Measurements from ENCODE around the gene DIPK1B. TPM values are rescaled to one million over a fixed set of nuclear protein-coding genes. Genes with fewer than 3 reads are reported as not detected.

The DIPK1B gene
- polyA plus RNA-seq, 1 donor from 2014 or later = 65.1 TPM

GRCh38 chr9:136695955-136696354 is 16.4 kb upstream of the DIPK1B start (continued):
- no peak for TF ChIP-seq EZH2 (IDR thresholded peaks at IDR 0.05; ENCODE audit: borderline replicate concordance, insufficient read depth, low read length, poor library complexity, severe bottlenecking)
- no peak for TF ChIP-seq SMC3 (conservative IDR thresholded peaks at IDR 0.05; ENCODE audit: poor library complexity)

GRCh38 chr9:136696502-136696901 is 15.9 kb upstream of the DIPK1B start:
- H3K27me3 ChIP-seq (ENCODE audit: insufficient read depth, low read depth, low read length) = no peaks in the 10 kb centered on the region
- H3K36me3 ChIP-seq (ENCODE audit: insufficient read depth, low read length) = no peaks in the 10 kb centered on the region
- no peaks in the 10 kb centered on the region for H3F3A ChIP-seq (ENCODE audit: insufficient read depth, low read length, poor library complexity, severe bottlenecking)
- no peaks in the 10 kb centered on the region for H3K79me2 ChIP-seq (replicated peaks; ENCODE audit: insufficient read depth, low read length)
- no peak overlapping the region for H3K4me3 ChIP-seq (ENCODE audit: low read length)
- no peak for TF ChIP-seq RAD21 (conservative IDR thresholded peaks at IDR 0.05)
- no peak for TF ChIP-seq EZH2 (IDR thresholded peaks at IDR 0.05; ENCODE audit: borderline replicate concordance, insufficient read depth, low read length, poor library complexity, severe bottlenecking)
- no peak for TF ChIP-seq MXI1 (conservative IDR thresholded peaks at IDR 0.05; ENCODE audit: poor library complexity, severe bottlenecking)
- TF ChIP-seq SMC3 (conservative IDR thresholded peaks at IDR 0.05; ENCODE audit: poor library complexity) = no peak
- no peak for TF ChIP-seq CTCF (IDR thresholded peaks at IDR 0.05; ENCODE audit: poor library complexity, severe bottlenecking)
- TF ChIP-seq REST (IDR thresholded peaks at IDR 0.05; ENCODE audit: borderline replicate concordance) = no peak
- no peak for TF ChIP-seq TAF1 (IDR thresholded peaks at IDR 0.05; ENCODE audit: low read depth)
- TF ChIP-seq EP300 (conservative IDR thresholded peaks at IDR 0.05; ENCODE audit: poor library complexity, severe bottlenecking) = no peak
- no peak for TF ChIP-seq POLR2AphosphoS5 (IDR thresholded peaks at IDR 0.05)
- H3K27ac ChIP-seq (ENCODE audit: low read length) = no peak overlapping the region
- no peak overlapping the region for H3K9ac ChIP-seq (ENCODE audit: low read length)
- H3K9me2 ChIP-seq (ENCODE audit: insufficient read depth, low read length) = no peaks in the 10 kb centered on the region
- H3K4me2 ChIP-seq (ENCODE audit: low read length) = no peak overlapping the region
- no peaks in the 10 kb centered on the region for H3K9me3 ChIP-seq (ENCODE audit: low read length)
- H4K20me1 ChIP-seq (ENCODE audit: insufficient read depth) = no peaks in the 10 kb centered on the region
- H2AFZ ChIP-seq (ENCODE audit: low read depth, low read length) = no peak overlapping the region

- no peaks in the 10 kb centered on the region for H4K20me1 ChIP-seq (ENCODE audit: insufficient read depth)
- H3K9me3 ChIP-seq (ENCODE audit: low read length) = no peaks in the 10 kb centered on the region
- H2AFZ ChIP-seq (ENCODE audit: low read depth, low read length) = no peak overlapping the region
- no peaks in the 10 kb centered on the region for H3F3A ChIP-seq (ENCODE audit: insufficient read depth, low read length, poor library complexity, severe bottlenecking)
- no peaks in the 10 kb centered on the region for H3K9me2 ChIP-seq (ENCODE audit: insufficient read depth, low read length)
- no peak overlapping the region for H3K9ac ChIP-seq (ENCODE audit: low read length)
- no peaks in the 10 kb centered on the region for H3K27me3 ChIP-seq (ENCODE audit: insufficient read depth, low read depth, low read length)
- H3K4me3 ChIP-seq (ENCODE audit: low read length) = no peak overlapping the region
- TF ChIP-seq REST (IDR thresholded peaks at IDR 0.05; ENCODE audit: borderline replicate concordance) (no peak), MXI1 (conservative IDR thresholded peaks at IDR 0.05; ENCODE audit: poor library complexity, severe bottlenecking) (no peak), TAF1 (IDR thresholded peaks at IDR 0.05; ENCODE audit: low read depth) (no peak), RAD21 (conservative IDR thresholded peaks at IDR 0.05) (no peak), EP300 (conservative IDR thresholded peaks at IDR 0.05; ENCODE audit: poor library complexity, severe bottlenecking) (no peak), SMC3 (conservative IDR thresholded peaks at IDR 0.05; ENCODE audit: poor library complexity) (no peak)
- no peak overlapping the region for H3K4me2 ChIP-seq (ENCODE audit: low read length)
- H3K27ac ChIP-seq (ENCODE audit: low read length) = no peak overlapping the region
- H3K36me3 ChIP-seq (ENCODE audit: insufficient read depth, low read length) = no peaks in the 10 kb centered on the region
- no peaks in the 10 kb centered on the region for H3K79me2 ChIP-seq (replicated peaks; ENCODE audit: insufficient read depth, low read length)
Observed at GRCh38 chr9:136697146-136697820, 15.1 kb upstream of the DIPK1B start.

Data from neural cell (in vitro differentiated cells).